Measurements from ENCODE around the gene SCN1B.

The SCN1B gene

DNA sequence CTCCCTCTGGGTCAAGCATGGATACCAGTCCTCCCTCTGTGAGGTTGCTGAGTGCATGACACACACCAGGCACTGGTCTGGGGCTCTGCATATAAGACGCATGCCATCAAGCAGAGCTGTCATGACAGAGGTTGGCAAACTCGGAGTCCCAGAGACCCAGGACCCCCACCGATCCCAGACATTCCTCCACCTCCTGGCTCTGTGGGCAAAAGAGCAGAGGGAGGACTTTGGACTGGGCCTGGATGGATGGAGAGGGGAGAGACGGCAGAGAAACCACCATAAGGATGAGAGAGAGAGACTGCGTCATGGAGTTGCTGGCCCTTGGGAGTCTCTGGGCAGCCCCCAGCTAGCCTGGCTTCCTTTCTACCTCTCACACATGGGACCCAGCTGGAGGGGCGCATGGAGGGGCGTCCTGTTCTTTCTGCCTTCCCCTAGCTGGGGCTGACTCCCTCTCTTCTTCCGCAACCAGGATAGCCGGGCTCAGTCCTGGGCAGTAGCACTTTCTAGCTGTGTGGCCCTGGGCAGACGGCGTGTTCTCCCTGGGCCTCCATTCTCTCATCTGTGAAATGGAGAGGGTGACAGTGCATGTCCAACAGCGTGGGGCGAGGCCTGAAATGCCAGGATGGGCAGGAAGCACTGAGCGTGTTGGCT, 12.8 kb downstream of the SCN1B start:
- DNase-seq (ENCODE audit: low spot score), result no peak
- Histone ChIP-seq H4K8ac (ENCODE audit: low read depth, low read length) (no peak overlapping the region), H3K79me1 (ENCODE audit: low read depth, low read length) (peaks cover 2% of the 10 kb centered on the region), H2BK5ac (ENCODE audit: low read length) (peak overlapping the region; percentile 15), H2AFZ (ENCODE audit: low read length) (peak overlapping the region; percentile 29), H3K14ac (ENCODE audit: low read length) (no peak overlapping the region), H2BK15ac (ENCODE audit: low read length) (no peak overlapping the region), H3K23ac (ENCODE audit: low read depth, low read length, poor library complexity) (no peak overlapping the region), H3K27me3 (ENCODE audit: control insufficient read depth in 3 of 3, insufficient read depth in 3 of 3, low read depth in 1 of 3, low read length in 3 of 3) (peaks cover 0 to 10% (median 0%) of the 10 kb centered on the region in 3 experiments), H3K27ac (replicated peaks; ENCODE audit: low read length) (no peak overlapping the region), H3K4me1 (ENCODE audit: control insufficient read depth in 2 of 2, insufficient read depth in 1 of 2, low read depth in 1 of 2, low read length in 2 of 2) (peaks cover 14 to 17% of the 10 kb centered on the region in 2 donors), H3K4me3 (ENCODE audit: low read length in 2 of 2) (no peak overlapping the region), H3K4me2 (ENCODE audit: insufficient read depth, low read length, poor library complexity, severe bottlenecking) (no peak overlapping the region), H4K91ac (ENCODE audit: low read depth, low read length, poor library complexity) (no peak overlapping the region), H2BK12ac (ENCODE audit: low read length) (no peak overlapping the region), H2BK120ac (ENCODE audit: low read depth, low read length) (no peak overlapping the region), H3K9ac (ENCODE audit: low read depth, low read length, poor library complexity) (peak overlapping the region; percentile 15), H3K36me3 (replicated peaks in 1 of 2; ENCODE audit: control insufficient read depth in 2 of 2, insufficient read depth in 2 of 2, low read length in 2 of 2) (no peaks in the 10 kb centered on the region), H3K9me3 (replicated peaks in 1 of 2; ENCODE audit: control insufficient read depth in 2 of 2, insufficient read depth in 1 of 2, low read depth in 1 of 2, low read length in 2 of 2) (no peaks in the 10 kb centered on the region), H3K18ac (ENCODE audit: low read length) (no peak overlapping the region), H3K4ac (ENCODE audit: low read length) (no peak overlapping the region), H2AK5ac (ENCODE audit: low read depth, low read length) (peak overlapping the region; percentile 97)
- WGBS, 2 donors (ENCODE audit: extremely low coverage in 2 of 2, insufficient read length in 2 of 2, insufficient replicate concordance in 1 of 2), result no CpG with 5 or more reads among the region's 14 CpGs

- H3K4ac ChIP-seq (ENCODE audit: low read length), result no peak overlapping the region
- no peak overlapping the region for H3K4me3 ChIP-seq (ENCODE audit: low read length in 2 of 2)
- H3K14ac ChIP-seq (ENCODE audit: low read length), result no peak overlapping the region
- no peaks in the 10 kb centered on the region for H3K36me3 ChIP-seq (replicated peaks in 1 of 2; ENCODE audit: control insufficient read depth in 2 of 2, insufficient read depth in 2 of 2, low read length in 2 of 2)
- no peak overlapping the region for H3K4me2 ChIP-seq (ENCODE audit: insufficient read depth, low read length, poor library complexity, severe bottlenecking)
- H3K23ac ChIP-seq (ENCODE audit: low read depth, low read length, poor library complexity), result peak overlapping the region; percentile 3
- no peak overlapping the region for H2BK12ac ChIP-seq (ENCODE audit: low read length)
- DNase-seq (ENCODE audit: low spot score), result no peak
- no peak overlapping the region for H3K27ac ChIP-seq (replicated peaks; ENCODE audit: low read length)
- H2BK5ac ChIP-seq (ENCODE audit: low read length), result peak overlapping the region; percentile 15
- H4K8ac ChIP-seq (ENCODE audit: low read depth, low read length), result no peak overlapping the region
- no peak overlapping the region for H2AFZ ChIP-seq (ENCODE audit: low read length)
- H3K4me1 ChIP-seq (ENCODE audit: control insufficient read depth in 2 of 2, insufficient read depth in 1 of 2, low read depth in 1 of 2, low read length in 2 of 2), result peaks cover 16 to 17% of the 10 kb centered on the region in 2 donors
- whole genome bisulfite sequencing, 2 donors (ENCODE audit: extremely low coverage in 2 of 2, insufficient read length in 2 of 2, insufficient replicate concordance in 1 of 2), result no CpG with 5 or more reads among the region's 14 CpGs
- H2BK120ac ChIP-seq (ENCODE audit: low read depth, low read length), result no peak overlapping the region
- H2AK5ac ChIP-seq (ENCODE audit: low read depth, low read length), result peak overlapping the region; percentile 97
- peak overlapping the region; percentile 72 for H2BK15ac ChIP-seq (ENCODE audit: low read length)
- H3K9ac ChIP-seq (ENCODE audit: low read depth, low read length, poor library complexity), result no peak overlapping the region
- H3K9me3 ChIP-seq (replicated peaks in 1 of 2; ENCODE audit: control insufficient read depth in 2 of 2, insufficient read depth in 1 of 2, low read depth in 1 of 2, low read length in 2 of 2), result no peaks in the 10 kb centered on the region
- no peak overlapping the region for H4K91ac ChIP-seq (ENCODE audit: low read depth, low read length, poor library complexity)
- H3K79me1 ChIP-seq (ENCODE audit: low read depth, low read length), result peaks cover 2% of the 10 kb centered on the region
- no peak overlapping the region for H3K18ac ChIP-seq (ENCODE audit: low read length)
- peaks cover 0 to 10% (median 0%) of the 10 kb centered on the region in 3 experiments for H3K27me3 ChIP-seq (ENCODE audit: control insufficient read depth in 3 of 3, insufficient read depth in 3 of 3, low read depth in 1 of 3, low read length in 3 of 3)
Measured at GRCh38 chr19:35043906-35044305, 13.6 kb downstream of the SCN1B start.

DNA sequence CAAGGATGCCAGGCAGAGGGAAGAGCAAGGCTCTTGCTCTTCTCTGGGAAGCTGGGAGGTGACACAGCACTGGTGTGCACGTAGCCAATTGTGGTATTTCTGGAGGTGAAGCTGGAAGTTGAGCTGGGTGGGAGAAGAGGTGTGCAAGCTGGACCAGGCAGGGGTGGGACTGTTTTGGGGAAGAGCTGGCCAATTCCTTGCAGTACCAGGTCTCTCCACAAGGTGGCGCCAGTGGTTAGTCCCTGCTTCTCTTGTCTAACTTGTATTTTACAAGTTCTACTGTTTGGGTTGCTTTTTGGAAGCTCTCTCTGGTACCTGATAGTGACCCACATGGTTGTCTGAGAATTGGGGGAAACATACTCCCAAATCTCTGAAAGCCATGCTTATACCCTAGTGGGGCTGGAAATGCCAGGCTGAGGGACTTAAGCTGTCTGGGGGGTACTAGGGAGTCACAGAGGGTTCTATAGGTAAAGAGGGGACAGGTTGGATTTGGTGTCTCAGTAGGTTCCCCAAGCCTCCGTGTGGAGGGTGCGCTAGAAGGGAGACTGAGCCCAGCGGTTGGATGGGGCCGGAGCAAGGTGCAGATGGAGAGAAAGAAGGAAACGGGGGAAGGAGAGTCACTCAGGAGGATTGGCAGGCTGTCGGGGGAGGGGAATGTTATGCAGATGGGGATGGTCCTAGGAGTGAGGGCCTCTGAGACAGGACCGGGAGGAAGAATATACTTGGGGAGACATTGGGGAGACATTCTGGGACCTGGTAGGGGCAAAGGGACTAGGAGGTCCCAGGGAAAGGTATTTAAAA, 14.2 kb downstream of the SCN1B start:
- H3K18ac ChIP-seq (ENCODE audit: low read length), result peak overlapping the region; percentile 31
- H3K36me3 ChIP-seq (replicated peaks in 1 of 2; ENCODE audit: control insufficient read depth in 2 of 2, insufficient read depth in 2 of 2, low read length in 2 of 2), result no peaks in the 10 kb centered on the region
- H4K8ac ChIP-seq (ENCODE audit: low read depth, low read length), result no peak overlapping the region
- H4K91ac ChIP-seq (ENCODE audit: low read depth, low read length, poor library complexity), result no peak overlapping the region
- DNase-seq (ENCODE audit: low spot score), result peak; percentile 68
- H3K9ac ChIP-seq (ENCODE audit: low read depth, low read length, poor library complexity), result no peak overlapping the region
- H3K4me1 ChIP-seq (ENCODE audit: control insufficient read depth in 2 of 2, insufficient read depth in 1 of 2, low read depth in 1 of 2, low read length in 2 of 2), result peaks cover 18 to 22% of the 10 kb centered on the region in 2 donors
- no peak overlapping the region for H2BK12ac ChIP-seq (ENCODE audit: low read length)
- H2BK120ac ChIP-seq (ENCODE audit: low read depth, low read length), result no peak overlapping the region
- H3K27ac ChIP-seq (replicated peaks; ENCODE audit: low read length), result no peak overlapping the region
- H3K4me2 ChIP-seq (ENCODE audit: insufficient read depth, low read length, poor library complexity, severe bottlenecking), result no peak overlapping the region
- peaks cover 0 to 8% (median 0%) of the 10 kb centered on the region in 3 experiments for H3K27me3 ChIP-seq (ENCODE audit: control insufficient read depth in 3 of 3, insufficient read depth in 3 of 3, low read depth in 1 of 3, low read length in 3 of 3)
- no peak overlapping the region for H3K4ac ChIP-seq (ENCODE audit: low read length)
- H2AFZ ChIP-seq (ENCODE audit: low read length), result no peak overlapping the region
- no peaks in the 10 kb centered on the region for H3K9me3 ChIP-seq (replicated peaks in 1 of 2; ENCODE audit: control insufficient read depth in 2 of 2, insufficient read depth in 1 of 2, low read depth in 1 of 2, low read length in 2 of 2)
- peak overlapping the region; percentile 3 for H3K23ac ChIP-seq (ENCODE audit: low read depth, low read length, poor library complexity)
- no peak overlapping the region for H2BK15ac ChIP-seq (ENCODE audit: low read length)
- H2AK5ac ChIP-seq (ENCODE audit: low read depth, low read length), result no peak overlapping the region
- WGBS, 2 donors (ENCODE audit: extremely low coverage in 2 of 2, insufficient read length in 2 of 2, insufficient replicate concordance in 1 of 2), result no CpG with 5 or more reads among the region's 9 CpGs
- H3K79me1 ChIP-seq (ENCODE audit: low read depth, low read length), result peaks cover 2% of the 10 kb centered on the region
- H3K14ac ChIP-seq (ENCODE audit: low read length), result peak overlapping the region; percentile 15
- H2BK5ac ChIP-seq (ENCODE audit: low read length), result no peak overlapping the region
- H3K4me3 ChIP-seq (ENCODE audit: low read length in 2 of 2), result no peak overlapping the region

GRCh38 chr19:35045667-35046300, 15.5 kb downstream of the SCN1B start:
- Histone ChIP-seq H3K27me3 (ENCODE audit: control insufficient read depth in 3 of 3, insufficient read depth in 3 of 3, low read depth in 1 of 3, low read length in 3 of 3) (peaks cover 0 to under 1% (median 0%) of the 10 kb centered on the region in 3 experiments), H3K4me3 (ENCODE audit: low read length in 2 of 2) (no peak overlapping the region), H3K4me2 (ENCODE audit: insufficient read depth, low read length, poor library complexity, severe bottlenecking) (no peak overlapping the region), H2AK5ac (ENCODE audit: low read depth, low read length) (peak overlapping the region; percentile 6), H2BK120ac (ENCODE audit: low read depth, low read length) (no peak overlapping the region), H2BK12ac (ENCODE audit: low read length) (no peak overlapping the region), H4K8ac (ENCODE audit: low read depth, low read length) (no peak overlapping the region), H3K23ac (ENCODE audit: low read depth, low read length, poor library complexity) (peak overlapping the region; percentile 69), H2AFZ (ENCODE audit: low read length) (no peak overlapping the region), H3K14ac (ENCODE audit: low read length) (peak overlapping the region; percentile 9), H3K27ac (replicated peaks; ENCODE audit: low read length) (no peak overlapping the region), H3K18ac (ENCODE audit: low read length) (peak overlapping the region; percentile 3), H3K79me1 (ENCODE audit: low read depth, low read length) (no peaks in the 10 kb centered on the region), H2BK15ac (ENCODE audit: low read length) (no peak overlapping the region), H3K9me3 (replicated peaks in 1 of 2; ENCODE audit: control insufficient read depth in 2 of 2, insufficient read depth in 1 of 2, low read depth in 1 of 2, low read length in 2 of 2) (no peaks in the 10 kb centered on the region), H4K91ac (ENCODE audit: low read depth, low read length, poor library complexity) (peak overlapping the region; percentile 47), H3K4ac (ENCODE audit: low read length) (no peak overlapping the region), H3K4me1 (ENCODE audit: control insufficient read depth in 2 of 2, insufficient read depth in 1 of 2, low read depth in 1 of 2, low read length in 2 of 2) (peaks cover 11 to 14% of the 10 kb centered on the region in 2 donors), H3K9ac (ENCODE audit: low read depth, low read length, poor library complexity) (no peak overlapping the region), H2BK5ac (ENCODE audit: low read length) (no peak overlapping the region), H3K36me3 (replicated peaks in 1 of 2; ENCODE audit: control insufficient read depth in 2 of 2, insufficient read depth in 2 of 2, low read length in 2 of 2) (no peaks in the 10 kb centered on the region)
- DNase-seq (ENCODE audit: low spot score), result no peak
- WGBS, 2 donors (ENCODE audit: extremely low coverage in 2 of 2, insufficient read length in 2 of 2, insufficient replicate concordance in 1 of 2), result no CpG with 5 or more reads among the region's 10 CpGs
